Measurements from ENCODE around the gene CNKSR3.
A peak's percentile ranks its signal among the peaks of the same experiment; 100 is the strongest.

CNKSR3 gene

DNA sequence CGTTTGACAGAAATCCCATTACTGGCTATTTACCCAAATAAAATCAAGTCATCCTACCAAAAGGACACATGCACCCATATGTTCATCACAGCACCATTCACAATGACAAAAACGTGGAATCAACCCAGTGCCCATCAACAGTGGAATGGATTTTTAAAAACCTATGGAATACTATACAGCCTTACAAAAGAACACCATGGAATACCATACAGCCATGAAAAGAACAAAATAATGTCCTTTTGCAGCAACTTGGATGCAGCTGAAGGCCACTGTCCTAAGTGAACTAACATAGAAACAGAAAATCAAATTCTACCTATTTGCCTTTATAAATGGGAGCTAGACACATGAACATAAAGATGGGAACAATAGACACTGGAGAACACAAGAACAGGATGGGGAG lies 136.5 kb downstream of the CNKSR3 start:
- H3K4me3 ChIP-seq (replicated peaks in 1 of 2; ENCODE audit: low read depth in 2 of 2, low read length in 2 of 2): no peak overlapping the region
- DNase-seq (ENCODE audit: low read depth in 2 of 2): no peak
- no peak for TF ChIP-seq CTCF (IDR thresholded peaks at IDR 0.05; ENCODE audit: low read depth, low read length)

GRCh38 chr6:154371281-154371680 lies 139.2 kb downstream of the CNKSR3 start:
- TF ChIP-seq CTCF (IDR thresholded peaks at IDR 0.05; ENCODE audit: low read depth, low read length): no peak
- no peak overlapping the region for H3K4me3 ChIP-seq (replicated peaks in 1 of 2; ENCODE audit: low read depth in 2 of 2, low read length in 2 of 2)
- DNase-seq (ENCODE audit: low read depth in 2 of 2): no peak

- DNase-seq (ENCODE audit: low read depth in 2 of 2): peak; percentile 51 to 55
- TF ChIP-seq CTCF (IDR thresholded peaks at IDR 0.05; ENCODE audit: low read depth, low read length): peak; percentile 43
- H3K4me3 ChIP-seq (replicated peaks in 1 of 2; ENCODE audit: low read depth in 2 of 2, low read length in 2 of 2): no peak overlapping the region
Observed at GRCh38 chr6:154370545-154370944, 139.9 kb downstream of the CNKSR3 start.

GRCh38 chr6:154367839-154368695 lies 142.4 kb downstream of the CNKSR3 start:
- no peak overlapping the region for H3K4me3 ChIP-seq (replicated peaks in 1 of 2; ENCODE audit: low read depth in 2 of 2, low read length in 2 of 2)
- TF ChIP-seq CTCF (IDR thresholded peaks at IDR 0.05; ENCODE audit: low read depth, low read length): no peak
- no peak for DNase-seq (ENCODE audit: low read depth in 2 of 2)

GRCh38 chr6:154367336-154367735 lies 143.1 kb downstream of the CNKSR3 start:
- no peak for TF ChIP-seq CTCF (IDR thresholded peaks at IDR 0.05; ENCODE audit: low read depth, low read length)
- no peak for DNase-seq (ENCODE audit: low read depth in 2 of 2)
- no peak overlapping the region for H3K4me3 ChIP-seq (replicated peaks in 1 of 2; ENCODE audit: low read depth in 2 of 2, low read length in 2 of 2)

DNA sequence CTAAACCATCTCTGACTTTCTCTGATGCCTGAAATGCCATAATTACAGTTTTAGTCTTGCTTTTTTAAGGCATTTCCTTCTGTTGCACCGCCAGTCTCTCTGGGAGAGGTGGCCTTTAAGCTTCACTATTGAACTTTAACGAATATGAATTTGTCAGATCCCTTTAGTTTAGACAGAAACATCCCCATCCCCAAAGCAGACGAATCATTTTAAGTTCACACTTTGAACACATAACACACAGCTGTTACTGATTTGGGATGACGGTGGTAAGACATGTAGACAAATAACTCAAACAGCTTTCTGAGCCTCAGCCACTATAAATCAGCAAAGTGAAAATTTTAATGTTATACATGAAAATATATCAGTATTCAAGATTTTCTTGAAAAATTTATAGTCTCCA lies 146.7 kb downstream of the CNKSR3 start:
- DNase-seq (ENCODE audit: low read depth in 2 of 2): no peak
- TF ChIP-seq CTCF (IDR thresholded peaks at IDR 0.05; ENCODE audit: low read depth, low read length): no peak
- H3K4me3 ChIP-seq (replicated peaks in 1 of 2; ENCODE audit: low read depth in 2 of 2, low read length in 2 of 2): no peak overlapping the region
